Ascending aorta (tissue), 2 donors: ENCODE measurements around the gene DYRK2. TPM values are rescaled to one million over a fixed set of nuclear protein-coding genes. Genes with fewer than 3 reads are reported as not detected.

ENCODE experiments used
- DNase-seq, 2 donors: peaks; one replicate each; pipeline ENCODE4 v3.0.0-alpha.2; 2019; ENCODE audit warnings: low spot score in 2 of 2
- H3K27ac ChIP-seq, 2 donors: fragments of 200-600 bp; sonication (generic); one replicate each; pipeline ENCODE4 v1.5.1; 2016 to 2017; ENCODE audit warnings: mild to moderate bottlenecking in 1 of 2
- H3K27me3 ChIP-seq: fragments of 200-600 bp; sonication (generic); one replicate; pipeline ENCODE4 v1.5.1; 2017
- H3K36me3 ChIP-seq, 2 donors: fragments of 200-600 bp; sonication (generic); one replicate each; pipeline ENCODE4 v1.5.1; 2016
- H3K4me1 ChIP-seq, 2 donors: fragments of 200-600 bp; sonication (generic); one replicate each; pipeline ENCODE4 v1.5.1; 2016 to 2017; ENCODE audit warnings: mild to moderate bottlenecking in 1 of 2
- H3K4me3 ChIP-seq, 2 donors: fragments of 200-600 bp; sonication (generic); one replicate each; pipeline ENCODE4 v1.5.1; 2016 to 2017; ENCODE audit warnings: mild to moderate bottlenecking in 1 of 2
- H3K9me3 ChIP-seq, 2 donors: fragments of 200-600 bp; sonication (generic); one replicate each; pipeline ENCODE4 v1.5.1; 2016
- intact Hi-C: fragments of 100-400 bp; cut with DNase I; formaldehyde crosslinking; loops from one replicate; pipeline ENCODE4 v1.15.1; 2023
- total RNA-seq: library from RNA; depleted of rRNA; stranded (reverse); fragments of >200 nt; gene quantifications from one replicate; pipeline ENCODE4 v1.1.0, GENCODE V29; 2016
- TF ChIP-seq, protein P1 (sequence below), 3 experiments: fragments of 200-600 bp in 2 of 3; fragments of 450-650 bp in 1 of 3; sonication (generic) in 2 of 3; IDR thresholded peaks; one replicate each; pipeline ENCODE4 v1.5.1; 2016 to 2019; ENCODE audit warnings: antibody characterized with exemption in 3 of 3, mild to moderate bottlenecking in 1 of 3, moderate library complexity in 1 of 3

The DYRK2 gene
- total RNA-seq, 1 donor from 2014 or later = 40.1 TPM

DNA sequence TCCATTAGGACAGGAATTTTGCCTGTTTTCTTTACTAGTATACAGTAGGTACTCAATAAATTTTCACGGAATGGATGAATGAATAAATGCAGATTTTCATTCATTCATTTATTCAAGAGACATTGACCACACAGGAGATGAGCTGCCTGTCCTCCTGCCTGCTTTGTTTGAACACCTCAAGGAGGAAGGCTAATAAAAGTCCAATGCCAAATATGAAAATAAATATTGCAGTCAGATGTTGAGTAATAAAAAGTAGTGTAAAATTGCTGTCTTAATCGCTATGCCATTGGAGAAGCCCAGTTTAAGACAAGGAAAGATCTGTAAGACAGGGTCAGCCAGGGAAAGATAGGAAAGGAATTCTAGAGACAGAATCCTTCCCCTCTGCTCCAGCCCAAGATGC, 47.4 kb downstream of the DYRK2 start:
- Histone ChIP-seq H3K36me3 (no peaks in the 10 kb centered on the region), H3K4me1 (peaks cover 0 to 6% of the 10 kb centered on the region in 2 donors), H3K27ac (no peak overlapping the region), H3K27me3 (no peaks in the 10 kb centered on the region), H3K9me3 (no peaks in the 10 kb centered on the region), H3K4me3 (no peak overlapping the region)
- TF ChIP-seq, protein P1, sequence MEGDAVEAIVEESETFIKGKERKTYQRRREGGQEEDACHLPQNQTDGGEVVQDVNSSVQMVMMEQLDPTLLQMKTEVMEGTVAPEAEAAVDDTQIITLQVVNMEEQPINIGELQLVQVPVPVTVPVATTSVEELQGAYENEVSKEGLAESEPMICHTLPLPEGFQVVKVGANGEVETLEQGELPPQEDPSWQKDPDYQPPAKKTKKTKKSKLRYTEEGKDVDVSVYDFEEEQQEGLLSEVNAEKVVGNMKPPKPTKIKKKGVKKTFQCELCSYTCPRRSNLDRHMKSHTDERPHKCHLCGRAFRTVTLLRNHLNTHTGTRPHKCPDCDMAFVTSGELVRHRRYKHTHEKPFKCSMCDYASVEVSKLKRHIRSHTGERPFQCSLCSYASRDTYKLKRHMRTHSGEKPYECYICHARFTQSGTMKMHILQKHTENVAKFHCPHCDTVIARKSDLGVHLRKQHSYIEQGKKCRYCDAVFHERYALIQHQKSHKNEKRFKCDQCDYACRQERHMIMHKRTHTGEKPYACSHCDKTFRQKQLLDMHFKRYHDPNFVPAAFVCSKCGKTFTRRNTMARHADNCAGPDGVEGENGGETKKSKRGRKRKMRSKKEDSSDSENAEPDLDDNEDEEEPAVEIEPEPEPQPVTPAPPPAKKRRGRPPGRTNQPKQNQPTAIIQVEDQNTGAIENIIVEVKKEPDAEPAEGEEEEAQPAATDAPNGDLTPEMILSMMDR (IDR thresholded peaks at IDR 0.05) = no peak
- DNase-seq = no peak
- intact Hi-C loops = loop anchor here (5.0 kb wide), 1 partner anchor 49 kb away; the partner anchor contains the start of gene DYRK2

DNA sequence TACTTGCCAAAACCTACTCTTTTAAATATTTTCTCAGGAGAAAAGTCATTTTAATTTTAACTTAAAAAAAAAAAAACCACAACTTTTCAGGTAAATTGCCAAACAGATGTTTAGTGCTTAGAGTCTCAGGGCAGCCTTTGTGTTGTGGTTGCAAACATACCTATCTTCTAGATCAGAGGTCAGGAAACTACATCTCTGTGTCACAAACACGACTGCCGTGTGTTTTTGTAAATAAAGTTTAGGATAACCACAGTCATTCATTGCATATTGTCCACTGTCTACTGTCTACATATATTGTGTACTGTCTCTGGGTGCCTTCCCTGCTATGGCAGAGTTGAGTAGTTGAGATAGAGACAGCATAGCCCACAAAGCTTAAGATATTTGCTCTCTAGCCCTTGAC, 48.9 kb downstream of the DYRK2 start:
- H3K36me3 ChIP-seq = no peaks in the 10 kb centered on the region
- H3K9me3 ChIP-seq = no peaks in the 10 kb centered on the region
- peaks cover 0 to 6% of the 10 kb centered on the region in 2 donors for H3K4me1 ChIP-seq
- no peak overlapping the region for H3K4me3 ChIP-seq
- H3K27ac ChIP-seq = no peak overlapping the region
- TF ChIP-seq, protein P1 (IDR thresholded peaks at IDR 0.05) = no peak
- intact Hi-C loops = loop anchor here (5.0 kb wide), 1 partner anchor 50 kb away; the partner anchor contains the start of gene DYRK2
- H3K27me3 ChIP-seq = no peaks in the 10 kb centered on the region
- no peak for DNase-seq

DNA sequence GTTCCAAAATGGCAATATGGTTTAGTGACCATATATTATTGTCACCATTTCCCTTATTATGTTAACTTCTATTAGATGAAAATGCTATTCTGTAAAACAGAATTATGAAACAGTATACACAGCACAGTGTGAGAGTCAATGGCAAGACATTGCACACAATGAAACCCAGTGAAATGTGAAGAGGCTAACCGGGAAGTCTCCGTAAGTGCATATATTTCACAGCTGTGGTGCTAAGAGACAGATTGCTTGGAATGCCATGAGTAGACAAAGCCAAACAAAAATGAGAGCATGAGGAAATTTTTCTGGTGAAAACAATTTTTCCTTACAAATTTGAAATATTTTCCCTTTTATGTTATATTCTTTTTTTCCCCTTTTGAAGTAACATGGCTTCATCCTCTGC, 49.4 kb downstream of the DYRK2 start:
- Histone ChIP-seq H3K27me3 (no peaks in the 10 kb centered on the region), H3K9me3 (no peaks in the 10 kb centered on the region), H3K4me1 (peaks cover 0 to 6% of the 10 kb centered on the region in 2 donors), H3K36me3 (no peaks in the 10 kb centered on the region), H3K4me3 (no peak overlapping the region), H3K27ac (no peak overlapping the region)
- DNase-seq = no peak
- intact Hi-C loops = loop anchor here (5.0 kb wide), 1 partner anchor 51 kb away; the partner anchor contains the start of gene DYRK2
- TF ChIP-seq, protein P1 (IDR thresholded peaks at IDR 0.05) = no peak

DNA sequence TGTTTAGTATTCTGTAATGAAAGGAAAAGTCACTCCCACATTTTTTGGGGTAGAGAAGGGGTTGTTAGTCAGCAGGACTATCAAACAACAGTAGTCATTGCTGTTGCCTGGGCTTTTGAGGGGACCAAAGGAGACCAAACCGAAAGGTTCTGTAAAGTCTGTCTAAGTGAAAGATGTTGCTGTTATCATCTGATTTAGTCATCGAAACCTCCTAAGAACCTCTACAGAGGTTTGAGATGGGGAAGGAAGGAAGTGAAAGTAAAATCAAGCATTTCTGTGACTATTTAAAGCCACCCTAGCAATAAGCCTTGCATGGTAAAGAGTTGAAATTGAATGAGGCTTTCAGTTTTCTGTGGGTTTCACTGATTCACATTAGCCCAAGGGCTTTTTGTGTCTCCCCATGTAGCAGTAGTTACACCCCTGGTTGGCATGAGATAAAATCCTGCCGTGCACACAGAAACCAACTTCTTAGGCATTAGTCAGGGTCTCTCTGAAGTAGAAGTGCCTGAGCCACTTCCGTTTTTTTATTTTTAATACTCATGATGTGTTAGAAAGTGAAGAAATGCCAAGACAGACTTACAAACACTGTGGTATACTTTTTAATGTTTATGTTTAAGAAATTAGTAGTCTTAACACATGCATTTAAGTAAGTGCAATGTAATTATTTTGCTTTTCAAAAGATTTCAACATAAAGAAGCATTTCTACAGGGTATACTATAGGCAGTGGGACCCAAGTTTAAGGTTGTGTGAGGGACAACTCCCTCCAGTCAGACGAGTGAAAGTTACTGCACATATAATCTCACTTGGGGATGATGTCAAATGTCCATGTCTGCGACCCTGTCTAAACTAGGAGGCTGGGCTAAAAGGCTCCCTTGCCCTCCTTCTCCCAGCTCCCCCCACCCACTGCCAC, 50.4 kb downstream of the DYRK2 start:
- no peaks in the 10 kb centered on the region for H3K27me3 ChIP-seq
- H3K9me3 ChIP-seq = no peaks in the 10 kb centered on the region
- intact Hi-C loops = loop anchor here (5.0 kb wide), 1 partner anchor 52 kb away; the partner anchor contains the start of gene DYRK2
- no peak for DNase-seq
- peaks cover 0 to 6% of the 10 kb centered on the region in 2 donors for H3K4me1 ChIP-seq
- H3K4me3 ChIP-seq = peak overlapping the region; percentile 32 to 63
- peak overlapping the region; percentile 30 to 55 for H3K27ac ChIP-seq
- no peaks in the 10 kb centered on the region for H3K36me3 ChIP-seq
- TF ChIP-seq, protein P1 (IDR thresholded peaks at IDR 0.05) = no peak

DNA sequence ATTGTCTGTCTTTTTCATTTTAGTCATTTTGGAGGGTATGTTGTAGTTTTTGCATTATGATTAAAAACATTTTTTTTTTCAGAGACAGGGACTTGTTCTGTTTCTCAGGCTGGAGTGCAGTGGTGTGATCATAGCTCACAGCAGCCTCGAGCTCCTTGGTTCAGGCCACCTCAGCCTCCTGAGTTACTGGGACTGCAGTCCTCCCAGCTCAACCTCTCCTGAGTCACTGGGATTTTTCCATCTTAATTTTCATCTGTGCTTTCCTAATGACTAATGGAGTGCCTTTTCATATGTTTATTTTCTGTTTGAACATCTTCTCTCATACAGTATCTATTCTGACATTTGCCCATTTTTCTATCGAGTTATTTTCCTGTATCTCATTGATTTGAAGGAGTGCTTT, 52.6 kb downstream of the DYRK2 start:
- Histone ChIP-seq H3K4me1 (peaks cover 0 to 6% of the 10 kb centered on the region in 2 donors), H3K4me3 (no peak overlapping the region), H3K36me3 (no peaks in the 10 kb centered on the region), H3K9me3 (no peaks in the 10 kb centered on the region), H3K27ac (no peak overlapping the region), H3K27me3 (no peaks in the 10 kb centered on the region)
- no peak for DNase-seq
- intact Hi-C loops = no loop called here
- TF ChIP-seq, protein P1 (IDR thresholded peaks at IDR 0.05) = no peak
